Bronchial epithelial cell (primary cell): ENCODE measurements around the gene A1CF. TPM values are rescaled to one million over a fixed set of nuclear protein-coding genes. Genes with fewer than 3 reads are reported as not detected.
A peak's percentile ranks its signal among the peaks of the same experiment; 100 is the strongest.

Experiments used
- DNase-seq: peaks from one replicate; pipeline ENCODE4 v3.0.0-alpha.2; 2010; ENCODE audit warnings: low read depth
- FAIRE-seq: peaks from 2 replicates; lab custom pipeline; 2011; peaks lifted over from hg19 to GRCh38; lab: Jason Lieb, UNC
- H3K27me3 ChIP-seq: 2 replicates; pipeline ENCODE4 v1.5.1; 2011; ENCODE audit warnings: low read length; ENCODE audit not compliant: control insufficient read depth, insufficient read depth
- H3K36me3 ChIP-seq: 2 replicates; pipeline ENCODE4 v1.5.1; 2011; ENCODE audit warnings: low read length; ENCODE audit not compliant: control insufficient read depth, insufficient read depth
- H3K4me3 ChIP-seq: 2 replicates; pipeline ENCODE4 v1.5.1; 2011; ENCODE audit warnings: mild to moderate bottlenecking, low read depth, low read length, control low read depth
- total RNA-seq: library from RNA; depleted of rRNA; stranded (reverse); fragments of >200 nt; gene quantifications from 2 replicates; pipeline ENCODE4 v1.2.1, GENCODE V29; 2014
- TF ChIP-seq, protein P1 (sequence below): IDR thresholded peaks from 2 replicates; pipeline ENCODE4 v1.5.1; 2011; ENCODE audit warnings: mild to moderate bottlenecking, moderate library complexity, low read length, control low read depth, inconsistent platforms; ENCODE audit not compliant: insufficient read depth, severe bottlenecking

A1CF gene
- total RNA-seq, 1 donor from 2014 or later, result not detected

DNA sequence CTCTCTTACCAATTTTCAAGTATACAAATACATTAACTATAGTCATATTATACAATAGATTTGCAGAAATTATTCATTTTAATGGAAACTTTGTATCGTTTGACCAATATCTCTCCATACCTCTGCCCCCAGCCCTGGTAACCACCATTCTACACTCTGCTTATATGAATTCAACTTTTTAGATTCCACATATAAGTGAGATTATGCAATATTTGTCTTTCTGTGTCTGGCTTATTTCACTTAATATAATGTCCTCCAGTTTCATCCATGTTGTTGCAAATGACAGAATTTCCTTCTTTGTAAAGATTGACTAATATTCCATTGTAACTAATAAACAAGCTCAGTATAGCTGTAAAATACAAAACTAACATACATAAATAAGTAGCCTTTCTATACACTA, 55.4 kb downstream of the A1CF start:
- FAIRE-seq (no peak), DNase-seq (no peak)
- Histone ChIP-seq H3K27me3 (no peaks in the 10 kb centered on the region), H3K36me3 (no peaks in the 10 kb centered on the region), H3K4me3 (no peak overlapping the region)
- TF ChIP-seq, protein P1, sequence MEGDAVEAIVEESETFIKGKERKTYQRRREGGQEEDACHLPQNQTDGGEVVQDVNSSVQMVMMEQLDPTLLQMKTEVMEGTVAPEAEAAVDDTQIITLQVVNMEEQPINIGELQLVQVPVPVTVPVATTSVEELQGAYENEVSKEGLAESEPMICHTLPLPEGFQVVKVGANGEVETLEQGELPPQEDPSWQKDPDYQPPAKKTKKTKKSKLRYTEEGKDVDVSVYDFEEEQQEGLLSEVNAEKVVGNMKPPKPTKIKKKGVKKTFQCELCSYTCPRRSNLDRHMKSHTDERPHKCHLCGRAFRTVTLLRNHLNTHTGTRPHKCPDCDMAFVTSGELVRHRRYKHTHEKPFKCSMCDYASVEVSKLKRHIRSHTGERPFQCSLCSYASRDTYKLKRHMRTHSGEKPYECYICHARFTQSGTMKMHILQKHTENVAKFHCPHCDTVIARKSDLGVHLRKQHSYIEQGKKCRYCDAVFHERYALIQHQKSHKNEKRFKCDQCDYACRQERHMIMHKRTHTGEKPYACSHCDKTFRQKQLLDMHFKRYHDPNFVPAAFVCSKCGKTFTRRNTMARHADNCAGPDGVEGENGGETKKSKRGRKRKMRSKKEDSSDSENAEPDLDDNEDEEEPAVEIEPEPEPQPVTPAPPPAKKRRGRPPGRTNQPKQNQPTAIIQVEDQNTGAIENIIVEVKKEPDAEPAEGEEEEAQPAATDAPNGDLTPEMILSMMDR, result no peak

DNA sequence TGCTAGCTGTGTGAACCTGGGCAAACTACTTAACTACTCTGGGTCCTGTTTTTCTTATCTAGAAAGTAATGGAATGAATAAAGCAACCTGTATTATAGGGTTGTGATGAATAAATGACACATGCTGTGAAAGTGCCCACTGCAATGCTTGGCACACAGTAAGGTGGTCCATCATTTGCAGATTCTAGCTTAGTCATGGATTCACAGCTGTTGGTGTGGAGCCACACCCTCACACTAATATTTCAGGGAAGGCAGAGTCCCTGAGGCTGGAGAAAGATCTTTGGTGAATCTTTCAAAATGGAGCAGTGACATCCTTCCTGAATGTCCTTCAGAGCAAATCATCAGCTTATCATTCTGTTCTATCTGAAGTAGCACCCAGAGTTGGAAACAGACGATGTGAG, 60.6 kb downstream of the A1CF start:
- TF ChIP-seq, protein P1, result no peak
- Histone ChIP-seq H3K36me3 (no peaks in the 10 kb centered on the region), H3K4me3 (no peak overlapping the region), H3K27me3 (no peaks in the 10 kb centered on the region)
- FAIRE-seq (no peak), DNase-seq (no peak)

DNA sequence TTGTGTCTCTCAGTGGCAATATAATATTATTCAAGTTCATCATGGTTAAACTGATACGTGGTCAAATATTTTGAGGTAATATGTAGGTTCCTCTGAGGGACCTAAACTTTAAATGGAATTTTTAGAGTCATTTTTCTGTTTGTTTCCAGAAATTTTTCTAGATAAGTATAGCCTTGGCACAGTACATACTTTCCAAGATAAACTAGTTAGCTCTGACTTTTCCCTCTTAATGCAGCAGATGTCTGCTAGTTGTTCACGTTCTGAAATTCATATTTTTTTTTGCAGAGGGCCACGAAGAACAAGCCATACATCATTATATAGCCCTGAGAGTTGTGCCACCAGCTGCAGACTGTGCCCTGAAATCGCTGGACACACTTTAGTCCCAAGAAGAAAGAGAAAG, 61.6 kb downstream of the A1CF start:
- no peak overlapping the region for H3K4me3 ChIP-seq
- no peaks in the 10 kb centered on the region for H3K27me3 ChIP-seq
- H3K36me3 ChIP-seq, result no peaks in the 10 kb centered on the region
- DNase-seq (no peak), FAIRE-seq (no peak)
- TF ChIP-seq, protein P1, result no peak

DNA sequence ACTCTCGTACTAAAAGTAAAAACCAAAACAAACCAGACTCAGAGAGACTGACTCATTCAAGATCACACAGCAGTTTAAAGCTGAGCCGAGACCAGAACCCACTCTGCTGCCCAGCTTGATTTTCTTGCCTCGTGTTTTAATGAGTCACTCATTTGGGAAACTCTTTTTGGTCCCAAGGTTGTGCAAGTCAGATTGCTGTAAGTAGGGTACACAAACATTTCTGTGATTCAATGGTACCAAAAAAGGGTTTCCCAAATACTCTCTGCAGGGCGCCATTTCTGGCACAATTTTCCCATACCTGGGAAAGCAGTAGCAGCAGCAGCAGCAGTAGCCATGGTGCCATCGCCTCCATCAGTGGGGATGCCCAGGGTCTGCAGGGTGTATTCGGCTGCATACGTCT, 75.8 kb downstream of the A1CF start:
- TF ChIP-seq, protein P1, result no peak
- no peaks in the 10 kb centered on the region for H3K36me3 ChIP-seq
- DNase-seq (peak; percentile 25), FAIRE-seq (no peak)
- H3K27me3 ChIP-seq, result no peaks in the 10 kb centered on the region
- no peak overlapping the region for H3K4me3 ChIP-seq

DNA sequence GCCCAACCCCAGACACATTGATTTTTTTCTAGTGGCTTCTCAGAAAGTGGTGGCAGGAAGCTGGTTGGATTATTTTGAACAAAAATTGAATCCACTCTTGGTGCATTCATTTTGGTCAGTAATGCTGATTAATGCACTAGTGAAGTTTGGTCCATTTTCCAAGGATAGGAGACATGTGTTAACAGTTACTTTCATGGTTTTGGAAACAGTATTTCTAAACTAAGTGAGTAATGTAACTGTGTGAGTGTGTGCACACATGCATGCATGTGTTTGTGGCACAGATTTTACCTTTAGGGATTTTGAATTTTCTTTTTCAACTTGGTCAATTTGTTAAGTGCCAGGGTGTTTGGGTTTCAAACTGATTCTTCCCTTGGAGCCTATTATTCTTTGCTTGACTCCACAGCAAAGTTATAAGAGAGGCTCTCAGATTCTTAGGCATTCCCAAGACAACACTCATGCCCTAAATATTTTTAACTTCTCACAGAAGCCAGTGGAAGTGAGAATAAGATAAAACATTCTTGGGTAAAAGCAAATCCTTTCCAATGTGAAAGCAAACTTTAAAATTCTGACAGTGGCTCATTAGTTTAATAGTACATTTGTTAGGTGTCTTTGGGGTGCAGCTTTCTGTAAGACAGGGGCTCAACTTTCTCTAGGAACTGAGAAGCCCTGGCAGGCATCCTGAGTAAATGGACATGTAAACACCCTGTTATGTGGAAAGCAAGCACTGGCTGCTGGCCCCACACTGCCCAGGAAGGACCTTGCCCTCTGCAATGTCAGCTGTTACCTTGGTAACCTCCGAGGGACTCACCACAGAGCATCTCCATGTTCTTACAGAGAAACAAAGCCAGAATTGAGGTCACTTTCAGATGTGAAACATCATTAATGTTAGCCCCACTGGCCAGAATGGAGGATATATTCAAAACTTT, 77.3 kb downstream of the A1CF start:
- TF ChIP-seq, protein P1, result no peak
- Histone ChIP-seq H3K36me3 (no peaks in the 10 kb centered on the region), H3K4me3 (no peak overlapping the region), H3K27me3 (no peaks in the 10 kb centered on the region)
- DNase-seq, result no peak
- no peak for FAIRE-seq
